Measurements from ENCODE around the gene RAP1GAP2.

The RAP1GAP2 gene

DNA sequence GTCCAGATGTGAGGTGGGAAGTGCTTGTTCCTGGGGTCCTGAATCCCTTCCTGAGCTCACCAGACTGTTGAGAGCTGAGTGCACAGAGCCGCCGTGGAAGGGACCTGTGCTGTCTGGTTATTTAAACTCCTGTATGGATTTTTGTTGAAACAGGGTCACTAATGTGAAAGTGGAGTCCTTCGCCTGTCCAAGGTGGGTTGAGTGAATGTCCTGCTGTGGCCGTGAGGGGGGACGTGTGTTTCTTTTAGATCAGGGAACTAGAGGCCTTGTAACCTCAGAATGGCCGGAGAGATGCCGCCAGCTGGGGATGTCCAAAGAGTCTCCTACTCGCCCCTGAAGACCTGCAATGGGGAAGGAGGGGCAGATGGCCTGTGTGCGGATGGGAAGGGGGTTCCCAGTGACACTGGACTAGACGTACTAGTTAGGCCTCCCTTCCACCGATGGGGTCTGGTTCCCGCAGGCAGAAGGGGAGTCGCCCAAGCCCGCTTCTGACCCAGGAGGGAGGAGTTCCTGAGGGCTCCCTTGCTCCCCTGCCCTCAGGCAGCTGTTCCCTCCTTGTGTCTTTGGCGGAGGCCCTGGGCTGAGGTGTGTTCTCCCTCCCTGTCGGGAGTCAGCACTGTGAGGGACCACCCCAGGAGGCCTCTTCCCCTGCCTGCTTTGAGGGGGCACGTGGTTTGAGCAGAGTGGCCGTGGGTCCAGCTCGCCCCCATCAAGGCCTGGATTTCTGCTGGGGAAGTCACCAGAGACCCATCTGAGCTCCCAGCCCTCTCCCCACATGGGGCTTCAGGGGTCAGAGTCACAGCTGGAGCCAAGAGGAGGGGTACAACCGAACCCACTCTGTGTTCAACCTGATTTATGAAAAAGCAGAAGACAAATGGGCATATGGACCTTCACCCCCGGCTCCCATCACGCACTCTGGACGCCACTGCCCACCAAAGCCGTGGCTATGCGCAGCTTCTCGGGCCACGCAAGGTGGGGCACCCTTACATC is 236.3 kb downstream of the RAP1GAP2 start:
- no peak for DNase-seq (ENCODE audit: extremely low spot score)
- POLR2A ChIA-PET = no interaction called here
- CTCF ChIA-PET = no interaction called here
- TF ChIP-seq SUZ12 (IDR thresholded peaks at IDR 0.05) (no peak), ELF4 (IDR thresholded peaks at IDR 0.05) (no peak), SP1 (IDR thresholded peaks at IDR 0.05) (no peak), FOXA1 (IDR thresholded peaks at IDR 0.05) (no peak), LEF1 (IDR thresholded peaks at IDR 0.05; ENCODE audit: borderline replicate concordance) (no peak), TARDBP (IDR thresholded peaks at IDR 0.05) (no peak), ZNF384 (IDR thresholded peaks at IDR 0.05) (no peak), NFRKB (IDR thresholded peaks at IDR 0.05) (no peak), ARNT (IDR thresholded peaks at IDR 0.05) (no peak), FOXK2 (IDR thresholded peaks at IDR 0.05) (no peak), PKNOX1 (IDR thresholded peaks at IDR 0.05) (no peak), HDGF (IDR thresholded peaks at IDR 0.05; ENCODE audit: borderline replicate concordance) (no peak), FOXM1 (IDR thresholded peaks at IDR 0.05; ENCODE audit: borderline replicate concordance) (no peak), L3MBTL2 (conservative IDR thresholded peaks at IDR 0.05) (no peak)

DNA sequence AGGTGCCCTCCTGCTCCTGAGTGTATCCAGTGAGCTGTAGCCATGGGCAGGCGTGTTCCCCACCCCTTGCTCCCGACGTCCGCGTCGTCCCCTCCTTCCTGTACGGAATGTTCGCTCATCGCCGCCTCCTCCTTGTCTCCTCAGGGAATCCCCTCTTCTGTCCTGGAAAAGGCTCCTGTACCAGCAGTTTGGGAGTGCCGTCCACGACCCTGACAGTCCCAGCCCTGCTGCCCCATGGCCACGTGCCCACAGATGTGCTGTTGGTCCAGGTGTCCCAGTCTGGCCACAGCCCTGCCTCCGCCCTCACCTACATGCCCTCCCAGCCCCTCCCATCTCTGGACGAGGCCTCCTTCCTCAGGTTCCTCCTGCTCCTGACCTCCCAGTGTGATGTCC is 237.0 kb downstream of the RAP1GAP2 start:
- DNase-seq (ENCODE audit: extremely low spot score) = no peak
- CTCF ChIA-PET = no interaction called here
- POLR2A ChIA-PET = no interaction called here
- TF ChIP-seq ZNF384 (IDR thresholded peaks at IDR 0.05) = no peak
- TF ChIP-seq PKNOX1 (IDR thresholded peaks at IDR 0.05) = no peak
- TF ChIP-seq ELF4 (IDR thresholded peaks at IDR 0.05) = no peak

DNA sequence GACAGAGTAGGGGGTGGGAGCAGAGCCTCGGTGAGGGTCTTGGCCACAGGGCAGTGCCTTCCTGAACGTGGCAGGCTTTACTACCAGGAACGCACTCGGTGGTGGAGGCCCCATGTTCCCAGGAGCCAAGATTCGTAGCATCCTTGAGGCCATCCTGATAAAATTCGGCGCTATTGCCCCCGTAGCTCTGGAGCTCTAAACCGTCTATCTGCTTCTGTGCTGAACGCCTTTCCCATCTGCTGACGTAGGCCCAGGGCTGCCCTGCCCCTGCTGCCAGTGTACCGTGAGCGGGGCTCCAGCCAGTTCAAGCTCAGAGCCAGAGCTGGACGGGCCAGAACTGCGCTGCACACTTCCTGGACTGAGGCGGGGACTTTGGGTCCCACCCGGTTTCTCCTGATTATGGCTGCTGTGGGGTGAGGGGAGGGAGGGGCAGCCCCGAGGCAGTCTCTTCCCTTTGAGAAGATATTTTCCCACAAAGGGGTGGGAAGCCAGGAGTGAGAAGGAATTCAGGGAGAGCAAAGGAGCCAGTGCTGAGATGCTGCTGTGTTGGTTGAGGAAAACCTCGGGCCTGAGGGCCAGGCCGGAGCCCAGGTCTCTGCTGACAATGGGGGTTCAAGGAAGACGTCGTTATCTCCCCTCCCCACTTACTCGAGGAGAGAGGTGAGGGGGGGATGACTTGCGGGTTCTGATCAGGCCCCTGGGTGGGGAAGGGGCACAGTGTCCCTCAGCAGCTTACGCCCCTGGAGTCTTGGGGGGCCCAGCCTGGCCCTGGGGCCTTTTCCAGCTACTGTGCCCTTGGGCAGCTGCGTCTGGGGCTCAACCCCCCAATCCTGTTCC is 237.7 kb downstream of the RAP1GAP2 start:
- CTCF ChIA-PET = no interaction called here
- POLR2A ChIA-PET = no interaction called here
- DNase-seq (ENCODE audit: extremely low spot score) = no peak
- TF ChIP-seq SP1 (IDR thresholded peaks at IDR 0.05) = no peak
- TF ChIP-seq FOXM1 (IDR thresholded peaks at IDR 0.05; ENCODE audit: borderline replicate concordance) = no peak
- TF ChIP-seq FOXA1 (IDR thresholded peaks at IDR 0.05) = no peak
- TF ChIP-seq BHLHE40 (IDR thresholded peaks at IDR 0.05; ENCODE audit: borderline replicate concordance) = no peak
- TF ChIP-seq SUZ12 (IDR thresholded peaks at IDR 0.05) = no peak
- no peak for TF ChIP-seq HDGF (IDR thresholded peaks at IDR 0.05; ENCODE audit: borderline replicate concordance)
- TF ChIP-seq TARDBP (IDR thresholded peaks at IDR 0.05) = no peak
- no peak for TF ChIP-seq L3MBTL2 (conservative IDR thresholded peaks at IDR 0.05)
- TF ChIP-seq ARNT (IDR thresholded peaks at IDR 0.05) = no peak
- no peak for TF ChIP-seq NFRKB (IDR thresholded peaks at IDR 0.05)
- no peak for TF ChIP-seq ELF4 (IDR thresholded peaks at IDR 0.05)
- no peak for TF ChIP-seq ZNF384 (IDR thresholded peaks at IDR 0.05)
- TF ChIP-seq PKNOX1 (IDR thresholded peaks at IDR 0.05) = no peak
- TF ChIP-seq CTBP1 (IDR thresholded peaks at IDR 0.05; ENCODE audit: borderline replicate concordance) = no peak
- no peak for TF ChIP-seq LEF1 (IDR thresholded peaks at IDR 0.05; ENCODE audit: borderline replicate concordance)
- TF ChIP-seq FOXK2 (IDR thresholded peaks at IDR 0.05) = no peak

DNA sequence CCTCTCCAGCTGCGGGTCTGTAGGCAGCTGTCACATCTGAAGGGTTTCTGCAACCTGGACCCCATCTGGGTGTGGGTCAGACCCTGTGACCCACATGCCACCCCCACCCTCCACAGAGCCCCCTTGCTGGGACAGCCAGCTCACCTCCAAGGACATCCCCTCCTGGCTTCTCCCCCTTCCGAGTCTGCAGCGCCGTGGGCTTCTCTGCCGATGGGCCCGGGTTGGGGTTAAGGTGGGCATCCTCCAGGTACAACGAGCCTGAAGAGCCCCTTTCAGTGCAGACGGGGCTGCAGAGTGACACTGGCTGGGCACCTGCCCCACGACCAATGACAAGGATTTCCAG is 238.3 kb downstream of the RAP1GAP2 start:
- ChIA-PET CTCF (interaction anchor here (0.7 kb wide), 1 partner anchor 8 kb away, joined by 3 read pairs; no protein-coding TSS in a partner anchor), POLR2A (no interaction called here)
- no peak for DNase-seq (ENCODE audit: extremely low spot score)
- TF ChIP-seq ZNF384 (IDR thresholded peaks at IDR 0.05) = no peak
- no peak for TF ChIP-seq FOXA1 (IDR thresholded peaks at IDR 0.05)
- no peak for TF ChIP-seq PKNOX1 (IDR thresholded peaks at IDR 0.05)
- TF ChIP-seq FOXK2 (IDR thresholded peaks at IDR 0.05) = no peak
- TF ChIP-seq LEF1 (IDR thresholded peaks at IDR 0.05; ENCODE audit: borderline replicate concordance) = no peak
- TF ChIP-seq BHLHE40 (IDR thresholded peaks at IDR 0.05; ENCODE audit: borderline replicate concordance) = no peak
- no peak for TF ChIP-seq NFRKB (IDR thresholded peaks at IDR 0.05)
- TF ChIP-seq L3MBTL2 (conservative IDR thresholded peaks at IDR 0.05) = no peak
- no peak for TF ChIP-seq ELF4 (IDR thresholded peaks at IDR 0.05)
- no peak for TF ChIP-seq SUZ12 (IDR thresholded peaks at IDR 0.05)
- no peak for TF ChIP-seq ARNT (IDR thresholded peaks at IDR 0.05)
- no peak for TF ChIP-seq FOXM1 (IDR thresholded peaks at IDR 0.05; ENCODE audit: borderline replicate concordance)

DNA sequence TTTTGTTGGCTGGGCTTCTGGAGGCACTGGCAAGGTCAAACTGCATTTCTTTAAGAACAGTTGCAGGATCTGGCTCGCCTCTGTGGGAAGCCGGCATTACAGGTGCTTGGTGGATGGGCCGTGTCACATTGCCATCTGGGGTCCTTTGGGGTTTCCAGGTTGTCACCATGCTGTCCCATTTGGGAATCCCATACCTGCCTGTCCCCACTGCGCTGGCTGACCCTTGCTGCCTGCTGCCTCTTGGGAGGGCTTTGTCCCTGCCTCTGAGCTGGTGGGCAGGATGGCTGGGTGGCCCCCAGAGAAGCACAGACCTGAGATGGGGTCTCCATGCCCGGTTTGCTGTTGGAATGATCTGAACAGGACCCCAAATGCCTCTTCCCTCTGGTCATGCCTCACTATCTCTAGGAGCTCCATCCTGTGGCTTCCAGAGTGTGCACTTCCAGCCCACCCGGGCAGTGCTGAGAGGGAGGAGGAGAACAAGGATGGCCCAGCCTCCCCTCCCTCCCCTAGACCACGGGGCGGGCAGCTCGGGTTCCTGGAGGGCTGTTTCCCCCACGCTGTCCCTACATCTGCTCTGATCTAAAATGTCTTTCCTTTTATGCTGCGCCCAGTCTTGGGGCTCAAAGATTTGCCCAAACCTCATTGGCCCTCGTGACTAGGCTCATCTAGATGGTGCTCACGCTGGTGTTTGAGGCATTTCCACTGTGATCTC is 239.2 kb downstream of the RAP1GAP2 start:
- CTCF ChIA-PET = interaction anchor here (0.7 kb wide), 1 partner anchor 9 kb away, joined by 3 read pairs; no protein-coding TSS in a partner anchor
- no peak for DNase-seq (ENCODE audit: extremely low spot score)
- POLR2A ChIA-PET = no interaction called here
- TF ChIP-seq ZNF384 (IDR thresholded peaks at IDR 0.05) = no peak

Data from HEK293T (cell line).